Measurements from ENCODE around the gene CRKL.

Gene CRKL

DNA sequence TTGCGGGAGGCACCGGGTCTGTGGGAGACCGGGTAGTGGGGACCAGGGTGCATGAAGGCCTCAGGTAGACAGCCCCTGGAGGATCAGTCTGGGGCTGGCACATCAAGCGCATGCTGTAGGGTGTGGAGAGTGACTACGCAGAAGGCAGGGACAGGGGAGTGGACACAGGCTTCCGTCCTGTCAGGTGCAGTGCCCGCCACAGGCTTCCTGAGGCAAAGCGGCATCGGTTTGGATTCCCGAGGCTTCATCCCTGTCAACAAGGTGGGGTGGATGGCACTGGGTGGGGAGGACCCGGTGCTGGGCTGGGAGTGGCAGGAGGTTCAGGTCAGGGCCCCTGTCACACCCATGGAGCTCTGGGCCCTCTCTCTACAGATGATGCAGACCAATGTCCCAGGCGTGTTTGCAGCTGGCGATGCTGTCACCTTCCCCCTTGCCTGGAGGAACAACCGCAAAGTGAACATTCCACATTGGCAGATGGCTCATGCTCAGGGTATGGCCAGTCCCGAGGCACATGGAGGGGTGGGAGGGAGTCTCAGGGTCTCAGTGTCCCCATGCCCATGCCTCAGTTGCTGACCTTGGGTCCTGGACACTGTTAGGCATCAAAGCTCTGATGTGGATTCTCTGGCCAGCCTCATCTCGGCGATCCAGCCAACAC, 60.4 kb downstream of the CRKL start:
- Histone ChIP-seq H3K79me2 (ENCODE audit: control insufficient read depth, low read length) (peaks cover 10% of the 10 kb centered on the region), H3F3A (ENCODE audit: control insufficient read depth, insufficient read depth) (no peaks in the 10 kb centered on the region), H3K4me2 (ENCODE audit: low read length) (no peak overlapping the region), H3K27ac (ENCODE audit: low read depth, low read length) (no peak overlapping the region), H3K4me1 (ENCODE audit: control insufficient read depth, low read length) (peaks cover 10% of the 10 kb centered on the region), H3K9me3 (ENCODE audit: control insufficient read depth, insufficient read depth, low read length) (peaks cover 11% of the 10 kb centered on the region; the same call in 1 of the 2 replicates), H3K9me2 (replicated peaks; ENCODE audit: control insufficient read depth, low read length) (no peaks in the 10 kb centered on the region), H3K27me3 (ENCODE audit: control insufficient read depth, low read length) (no peaks in the 10 kb centered on the region), H3K4me3 (ENCODE audit: low read length) (no peak overlapping the region), H4K20me1 (ENCODE audit: control insufficient read depth, insufficient read depth, low read depth, low read length) (no peaks in the 10 kb centered on the region), H3K36me3 (ENCODE audit: control insufficient read depth, low read length) (peaks cover 4% of the 10 kb centered on the region)
- no peak for TF ChIP-seq EZH2phosphoT487 (IDR thresholded peaks at IDR 0.05; ENCODE audit: borderline replicate concordance, low read length)
- TF ChIP-seq, protein P1, sequence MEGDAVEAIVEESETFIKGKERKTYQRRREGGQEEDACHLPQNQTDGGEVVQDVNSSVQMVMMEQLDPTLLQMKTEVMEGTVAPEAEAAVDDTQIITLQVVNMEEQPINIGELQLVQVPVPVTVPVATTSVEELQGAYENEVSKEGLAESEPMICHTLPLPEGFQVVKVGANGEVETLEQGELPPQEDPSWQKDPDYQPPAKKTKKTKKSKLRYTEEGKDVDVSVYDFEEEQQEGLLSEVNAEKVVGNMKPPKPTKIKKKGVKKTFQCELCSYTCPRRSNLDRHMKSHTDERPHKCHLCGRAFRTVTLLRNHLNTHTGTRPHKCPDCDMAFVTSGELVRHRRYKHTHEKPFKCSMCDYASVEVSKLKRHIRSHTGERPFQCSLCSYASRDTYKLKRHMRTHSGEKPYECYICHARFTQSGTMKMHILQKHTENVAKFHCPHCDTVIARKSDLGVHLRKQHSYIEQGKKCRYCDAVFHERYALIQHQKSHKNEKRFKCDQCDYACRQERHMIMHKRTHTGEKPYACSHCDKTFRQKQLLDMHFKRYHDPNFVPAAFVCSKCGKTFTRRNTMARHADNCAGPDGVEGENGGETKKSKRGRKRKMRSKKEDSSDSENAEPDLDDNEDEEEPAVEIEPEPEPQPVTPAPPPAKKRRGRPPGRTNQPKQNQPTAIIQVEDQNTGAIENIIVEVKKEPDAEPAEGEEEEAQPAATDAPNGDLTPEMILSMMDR (IDR thresholded peaks at IDR 0.05; ENCODE audit: low read depth, low read length, poor library complexity, severe bottlenecking), result no peak

DNA sequence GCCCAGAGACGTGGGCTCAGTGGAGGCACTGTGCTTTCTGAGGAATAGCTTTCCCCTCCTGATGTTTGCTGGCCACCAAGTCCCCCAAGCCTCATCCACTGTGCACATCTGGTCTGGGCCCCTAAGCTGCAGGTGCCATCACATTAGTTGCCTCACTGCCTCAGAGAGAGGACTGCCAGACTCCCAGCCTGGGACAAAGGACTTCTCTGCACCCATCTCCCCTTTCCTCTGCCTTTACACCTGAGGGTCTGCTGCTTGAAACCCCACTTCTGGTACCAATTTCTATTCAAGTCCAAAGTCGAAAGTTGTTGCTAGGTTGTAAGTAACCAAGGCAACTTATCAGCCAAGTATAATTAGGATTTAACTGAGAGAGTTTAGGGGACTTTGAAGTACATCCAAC, 61.2 kb downstream of the CRKL start:
- no peak overlapping the region for H3K4me2 ChIP-seq (ENCODE audit: low read length)
- peaks cover 18% of the 10 kb centered on the region for H3K79me2 ChIP-seq (ENCODE audit: control insufficient read depth, low read length)
- TF ChIP-seq, protein P1 (IDR thresholded peaks at IDR 0.05; ENCODE audit: low read depth, low read length, poor library complexity, severe bottlenecking), result no peak
- no peak for TF ChIP-seq EZH2phosphoT487 (IDR thresholded peaks at IDR 0.05; ENCODE audit: borderline replicate concordance, low read length)
- peaks cover 4% of the 10 kb centered on the region for H3K36me3 ChIP-seq (ENCODE audit: control insufficient read depth, low read length)
- H3K4me3 ChIP-seq (ENCODE audit: low read length), result no peak overlapping the region
- H3K27ac ChIP-seq (ENCODE audit: low read depth, low read length), result no peak overlapping the region
- H3K9me3 ChIP-seq (ENCODE audit: control insufficient read depth, insufficient read depth, low read length), result peaks cover 11% of the 10 kb centered on the region; the same call in 1 of the 2 replicates
- no peaks in the 10 kb centered on the region for H4K20me1 ChIP-seq (ENCODE audit: control insufficient read depth, insufficient read depth, low read depth, low read length)
- H3F3A ChIP-seq (ENCODE audit: control insufficient read depth, insufficient read depth), result no peaks in the 10 kb centered on the region
- H3K9me2 ChIP-seq (replicated peaks; ENCODE audit: control insufficient read depth, low read length), result no peaks in the 10 kb centered on the region
- H3K27me3 ChIP-seq (ENCODE audit: control insufficient read depth, low read length), result no peaks in the 10 kb centered on the region
- peaks cover 17% of the 10 kb centered on the region for H3K4me1 ChIP-seq (ENCODE audit: control insufficient read depth, low read length)

DNA sequence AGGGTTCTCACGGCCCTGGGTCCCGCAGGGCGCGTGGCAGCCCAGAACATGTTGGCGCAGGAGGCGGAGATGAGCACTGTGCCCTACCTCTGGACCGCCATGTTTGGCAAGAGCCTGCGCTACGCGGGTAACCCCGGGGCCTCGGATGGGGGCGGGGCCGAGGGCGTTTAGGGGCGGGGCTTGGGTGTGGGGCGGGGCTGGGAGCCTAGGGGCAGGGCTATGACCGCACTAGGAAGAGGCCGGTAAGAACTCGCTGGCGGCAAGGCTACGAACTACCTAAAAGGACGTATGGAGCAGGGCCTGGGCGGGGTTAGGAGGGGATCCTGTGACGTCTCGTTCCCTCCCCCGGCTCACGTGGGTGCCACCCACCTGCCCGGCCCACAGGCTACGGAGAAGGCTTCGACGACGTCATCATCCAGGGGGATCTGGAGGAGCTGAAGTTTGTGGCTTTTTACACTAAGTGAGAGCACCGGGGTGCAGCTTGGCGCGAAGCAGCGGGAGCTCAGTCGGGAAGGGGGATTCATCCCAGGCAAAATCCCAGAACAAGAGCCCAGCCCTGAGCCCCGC, 62.1 kb downstream of the CRKL start:
- H3K4me2 ChIP-seq (ENCODE audit: low read length), result no peak overlapping the region
- H3K27ac ChIP-seq (ENCODE audit: low read depth, low read length), result no peak overlapping the region
- peaks cover 20% of the 10 kb centered on the region for H3K4me1 ChIP-seq (ENCODE audit: control insufficient read depth, low read length)
- TF ChIP-seq EZH2phosphoT487 (IDR thresholded peaks at IDR 0.05; ENCODE audit: borderline replicate concordance, low read length), result no peak
- TF ChIP-seq, protein P1 (IDR thresholded peaks at IDR 0.05; ENCODE audit: low read depth, low read length, poor library complexity, severe bottlenecking), result no peak
- H3K9me3 ChIP-seq (ENCODE audit: control insufficient read depth, insufficient read depth, low read length), result peaks cover 11% of the 10 kb centered on the region; the same call in 1 of the 2 replicates
- H3K36me3 ChIP-seq (ENCODE audit: control insufficient read depth, low read length), result peaks cover 13% of the 10 kb centered on the region
- no peaks in the 10 kb centered on the region for H3K27me3 ChIP-seq (ENCODE audit: control insufficient read depth, low read length)
- H3F3A ChIP-seq (ENCODE audit: control insufficient read depth, insufficient read depth), result no peaks in the 10 kb centered on the region
- no peaks in the 10 kb centered on the region for H3K9me2 ChIP-seq (replicated peaks; ENCODE audit: control insufficient read depth, low read length)
- H3K79me2 ChIP-seq (ENCODE audit: control insufficient read depth, low read length), result peaks cover 27% of the 10 kb centered on the region
- H4K20me1 ChIP-seq (ENCODE audit: control insufficient read depth, insufficient read depth, low read depth, low read length), result no peaks in the 10 kb centered on the region
- H3K4me3 ChIP-seq (ENCODE audit: low read length), result no peak overlapping the region
